ENCODE results near the gene CFAP68. TPM values are rescaled to one million over a fixed set of nuclear protein-coding genes. Genes with fewer than 3 reads are reported as not detected.

The CFAP68 gene
- total and polyA plus RNA-seq, 2 donors from 2014 or later: 29.5 to 93.7 TPM

GRCh38 chr11:111870522-111870885 is 8.8 kb upstream of the CFAP68 start:
- intact Hi-C loops (cut with DNase I): no loop called here
- H3K27ac ChIP-seq (ENCODE audit: low read depth in 2 of 2, low read length in 2 of 2): peak overlapping the region in 1 of 2 donors; percentile 81

DNA sequence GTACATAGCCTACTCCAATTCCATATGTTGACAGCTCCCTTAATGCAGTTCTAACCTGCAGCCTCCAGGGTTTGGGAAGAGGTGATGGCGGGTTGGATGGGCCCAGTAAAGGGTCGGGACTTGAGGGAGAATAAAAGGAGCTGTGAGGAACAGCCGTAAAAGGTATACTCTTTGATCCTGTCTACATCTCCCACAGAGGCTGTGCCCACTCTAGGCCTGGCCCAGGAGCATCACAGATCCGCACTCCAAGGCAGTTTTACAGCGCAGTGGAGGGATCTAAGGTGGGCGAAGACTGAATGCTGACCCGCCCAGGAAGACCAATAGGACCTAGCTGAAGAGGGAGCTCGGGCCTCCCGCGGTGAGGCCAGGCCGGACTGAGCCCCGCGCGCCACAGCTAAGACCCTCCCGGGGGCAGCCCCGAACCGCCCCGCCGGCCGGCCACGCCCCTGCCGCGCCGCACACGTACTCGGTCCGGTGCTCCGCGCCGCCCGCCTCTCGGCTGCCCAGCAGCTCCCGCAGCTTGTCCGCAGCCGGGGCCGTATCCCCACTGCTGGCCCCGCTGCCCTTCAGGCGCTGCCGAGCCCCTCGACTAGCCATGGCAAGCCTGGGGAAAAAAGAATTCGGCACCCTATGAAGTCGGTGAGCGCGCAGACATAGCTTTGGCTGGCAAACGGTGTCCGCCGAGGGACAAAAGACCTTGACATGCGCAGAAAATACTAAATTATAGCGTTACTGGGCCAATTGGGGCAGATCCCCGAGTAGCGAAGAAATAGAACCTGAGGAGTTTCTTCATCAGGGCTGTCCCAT is 8.3 kb upstream of the CFAP68 start, which contains the start of gene ALG9:
TSS of gene ALG9 (minus strand) at position 696 of the 807 bp plus-strand sequence. CDS start at position 597, 99 bp downstream.
- no peaks in the 10 kb centered on the region for H3K27me3 ChIP-seq (ENCODE audit: control insufficient read depth, insufficient read depth, low read length)
- no peaks in the 10 kb centered on the region for H3K9me3 ChIP-seq (ENCODE audit: control insufficient read depth in 2 of 3, insufficient read depth in 1 of 3, low read length in 3 of 3)
- intact Hi-C loops (cut with DNase I): no loop called here
- H3K4me3 ChIP-seq (ENCODE audit: low read length in 3 of 3): peak within 1 kb of the TSS; percentile 79 to 92 (median 83)
- DNase-seq (peak; percentile 85 to 90 (median 89)), FAIRE-seq (no peak)
- H3K9ac ChIP-seq (ENCODE audit: low read length in 3 of 3): peak within 1 kb of the TSS; percentile 67 to 90 (median 77)
- TF ChIP-seq, protein P1, sequence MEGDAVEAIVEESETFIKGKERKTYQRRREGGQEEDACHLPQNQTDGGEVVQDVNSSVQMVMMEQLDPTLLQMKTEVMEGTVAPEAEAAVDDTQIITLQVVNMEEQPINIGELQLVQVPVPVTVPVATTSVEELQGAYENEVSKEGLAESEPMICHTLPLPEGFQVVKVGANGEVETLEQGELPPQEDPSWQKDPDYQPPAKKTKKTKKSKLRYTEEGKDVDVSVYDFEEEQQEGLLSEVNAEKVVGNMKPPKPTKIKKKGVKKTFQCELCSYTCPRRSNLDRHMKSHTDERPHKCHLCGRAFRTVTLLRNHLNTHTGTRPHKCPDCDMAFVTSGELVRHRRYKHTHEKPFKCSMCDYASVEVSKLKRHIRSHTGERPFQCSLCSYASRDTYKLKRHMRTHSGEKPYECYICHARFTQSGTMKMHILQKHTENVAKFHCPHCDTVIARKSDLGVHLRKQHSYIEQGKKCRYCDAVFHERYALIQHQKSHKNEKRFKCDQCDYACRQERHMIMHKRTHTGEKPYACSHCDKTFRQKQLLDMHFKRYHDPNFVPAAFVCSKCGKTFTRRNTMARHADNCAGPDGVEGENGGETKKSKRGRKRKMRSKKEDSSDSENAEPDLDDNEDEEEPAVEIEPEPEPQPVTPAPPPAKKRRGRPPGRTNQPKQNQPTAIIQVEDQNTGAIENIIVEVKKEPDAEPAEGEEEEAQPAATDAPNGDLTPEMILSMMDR (IDR thresholded peaks at IDR 0.05; ENCODE audit: borderline replicate concordance, extremely low read depth, insufficient read depth): no peak
- peak within 1 kb of the TSS; percentile 81 to 83 for H3K27ac ChIP-seq (ENCODE audit: low read depth in 2 of 2, low read length in 2 of 2)
- peaks cover 0 to 4% (median 2%) of the 10 kb centered on the region in 3 donors for H3K4me1 ChIP-seq (ENCODE audit: control insufficient read depth in 2 of 3, insufficient read depth in 2 of 3, low read depth in 1 of 3, low read length in 3 of 3)
- H3K36me3 ChIP-seq (ENCODE audit: control insufficient read depth in 2 of 3, insufficient read depth in 3 of 3, low read length in 3 of 3): peaks cover 9 to 12% (median 11%) of the 10 kb centered on the region in 3 donors

More at GRCh38 chr11:111870522-111870885, 8.8 kb upstream of the CFAP68 start:
- Histone ChIP-seq H3K4me3 (ENCODE audit: low read length in 3 of 3) (peak overlapping the region; percentile 79 to 92 (median 83)), H3K9ac (ENCODE audit: low read length in 3 of 3) (peak overlapping the region in 2 of 3 donors; percentile 77 to 90), H3K27me3 (ENCODE audit: control insufficient read depth, insufficient read depth, low read length) (no peaks in the 10 kb centered on the region), H3K4me1 (ENCODE audit: control insufficient read depth in 2 of 3, insufficient read depth in 2 of 3, low read depth in 1 of 3, low read length in 3 of 3) (peaks cover 0 to 4% (median 2%) of the 10 kb centered on the region in 3 donors), H3K36me3 (ENCODE audit: control insufficient read depth in 2 of 3, insufficient read depth in 3 of 3, low read length in 3 of 3) (peaks cover 9 to 12% (median 9%) of the 10 kb centered on the region in 3 donors), H3K9me3 (ENCODE audit: control insufficient read depth in 2 of 3, insufficient read depth in 1 of 3, low read length in 3 of 3) (no peaks in the 10 kb centered on the region)
- FAIRE-seq: no peak
- TF ChIP-seq, protein P1 (IDR thresholded peaks at IDR 0.05; ENCODE audit: borderline replicate concordance, extremely low read depth, insufficient read depth): no peak
- DNase-seq: no peak

DNA sequence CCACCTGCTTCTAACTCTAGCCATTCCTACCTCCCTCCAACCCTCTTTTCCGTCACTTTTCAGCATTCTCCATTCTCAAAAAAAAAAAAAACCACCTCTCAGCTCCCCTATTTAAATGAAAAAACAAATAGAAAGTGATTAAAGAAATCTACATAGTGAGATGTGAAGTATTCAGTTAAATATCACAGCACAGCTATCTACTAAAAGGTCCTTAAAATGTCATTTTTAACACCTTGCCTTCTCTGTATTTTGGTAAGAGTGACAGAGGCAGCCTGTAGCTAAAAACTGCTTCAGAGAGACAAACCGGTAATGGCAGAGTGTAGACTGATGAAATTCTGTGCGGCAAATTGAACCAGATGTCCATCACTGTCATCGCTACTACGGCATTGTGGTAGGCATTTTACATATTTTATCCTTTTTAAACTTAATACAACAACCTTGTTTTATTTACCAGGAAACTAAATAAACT is 7.6 kb upstream of the CFAP68 start:
- Histone ChIP-seq H3K4me3 (ENCODE audit: low read length in 3 of 3) (peak overlapping the region; percentile 79 to 92 (median 83)), H3K9ac (ENCODE audit: low read length in 3 of 3) (peak overlapping the region; percentile 67 to 90 (median 77)), H3K27ac (ENCODE audit: low read depth in 2 of 2, low read length in 2 of 2) (peak overlapping the region; percentile 81 to 83), H3K9me3 (ENCODE audit: control insufficient read depth in 2 of 3, insufficient read depth in 1 of 3, low read length in 3 of 3) (no peaks in the 10 kb centered on the region), H3K36me3 (ENCODE audit: control insufficient read depth in 2 of 3, insufficient read depth in 3 of 3, low read length in 3 of 3) (peaks cover 7 to 9% (median 8%) of the 10 kb centered on the region in 3 donors), H3K27me3 (ENCODE audit: control insufficient read depth, insufficient read depth, low read length) (no peaks in the 10 kb centered on the region), H3K4me1 (ENCODE audit: control insufficient read depth in 2 of 3, insufficient read depth in 2 of 3, low read depth in 1 of 3, low read length in 3 of 3) (peaks cover 0 to 4% (median 2%) of the 10 kb centered on the region in 3 donors)
- FAIRE-seq (no peak), DNase-seq (no peak)
- TF ChIP-seq, protein P1 (IDR thresholded peaks at IDR 0.05; ENCODE audit: borderline replicate concordance, extremely low read depth, insufficient read depth): no peak
- intact Hi-C loops (cut with DNase I): no loop called here
